Loucy (cell line): Measurements from ENCODE around the gene PLXNA2.

Source experiments
- H2AFZ ChIP-seq: fragments of 200-600 bp; sonication (generic); 2 replicates; pipeline ENCODE4 v1.6.0; 2016; ENCODE audit warnings: antibody characterized with exemption, mild to moderate bottlenecking, low read length, moderate library complexity
- H3F3A ChIP-seq: fragments of 200-600 bp; 2 replicates; pipeline ENCODE4 v1.6.0; 2016; ENCODE audit warnings: antibody characterized with exemption, low read depth, mild to moderate bottlenecking
- H3K27me3 ChIP-seq: fragments of 200-600 bp; sonication (generic); 2 replicates; pipeline ENCODE4 v1.6.1; 2014; ENCODE audit warnings: low read length, mild to moderate bottlenecking; ENCODE audit not compliant: insufficient read depth, poor library complexity, severe bottlenecking
- H3K36me3 ChIP-seq: fragments of 200-600 bp; sonication (generic); 2 replicates; pipeline ENCODE4 v1.6.1; 2016; ENCODE audit warnings: low read length; ENCODE audit not compliant: insufficient read depth
- H3K4me1 ChIP-seq: fragments of 200-600 bp; sonication (generic); 2 replicates; pipeline ENCODE4 v1.5.1; 2014; ENCODE audit warnings: low read length, mild to moderate bottlenecking; ENCODE audit not compliant: insufficient read depth, poor library complexity, severe bottlenecking
- H3K4me2 ChIP-seq: fragments of 200-600 bp; sonication (generic); 2 replicates; pipeline ENCODE4 v1.6.0; 2014; ENCODE audit warnings: antibody characterized with exemption, low read length, low read depth, mild to moderate bottlenecking; ENCODE audit not compliant: poor library complexity, severe bottlenecking
- H3K4me3 ChIP-seq: fragments of 200-600 bp; sonication (generic); 2 replicates; pipeline ENCODE4 v1.5.1; 2014; ENCODE audit warnings: low read length, mild to moderate bottlenecking, mixed read lengths; ENCODE audit not compliant: poor library complexity, severe bottlenecking
- H3K79me2 ChIP-seq: fragments of 200-600 bp; sonication (generic); 2 replicates; pipeline ENCODE4 v1.6.1; 2014; ENCODE audit warnings: low read length; ENCODE audit not compliant: insufficient read depth
- H3K9ac ChIP-seq: fragments of 200-600 bp; sonication (generic); 2 replicates; pipeline ENCODE4 v1.6.0; 2014; ENCODE audit warnings: mild to moderate bottlenecking, low read depth, low read length, moderate library complexity; ENCODE audit not compliant: poor library complexity, severe bottlenecking
- H3K9me2 ChIP-seq: fragments of 200-600 bp; sonication (generic); replicated peaks from 2 replicates; pipeline ENCODE4 v1.6.1; 2016; ENCODE audit warnings: low read depth, low read length, mixed read lengths
- H3K9me3 ChIP-seq: fragments of 200-600 bp; sonication (generic); 2 replicates; pipeline ENCODE4 v1.6.1; 2014; ENCODE audit warnings: mild to moderate bottlenecking, antibody characterized with exemption, low read length, low read depth; ENCODE audit not compliant: insufficient read depth
- H4K20me1 ChIP-seq: fragments of 200-600 bp; sonication (generic); 2 replicates; pipeline ENCODE4 v1.6.0; 2014; ENCODE audit warnings: antibody characterized with exemption, low read length, mild to moderate bottlenecking; ENCODE audit not compliant: insufficient read depth, poor library complexity, severe bottlenecking
- CTCF ChIP-seq: fragments of 200-600 bp; sonication (generic); conservative IDR thresholded peaks from 2 replicates; pipeline ENCODE4 v1.5.1; 2014; ENCODE audit warnings: mild to moderate bottlenecking, antibody characterized with exemption, low read length
- EZH2phosphoT487 ChIP-seq: fragments of 200-600 bp; IDR thresholded peaks from 2 replicates; pipeline ENCODE4 v1.6.1; 2018; ENCODE audit warnings: antibody characterized with exemption, mild to moderate bottlenecking, moderate library complexity, borderline replicate concordance

PLXNA2 gene

GRCh38 chr1:208030288-208031091 lies 213.7 kb downstream of the PLXNA2 start:
- Histone ChIP-seq H3K4me1 (no peaks in the 10 kb centered on the region), H4K20me1 (no peaks in the 10 kb centered on the region), H3K4me3 (no peak overlapping the region), H3K9me3 (no peaks in the 10 kb centered on the region), H2AFZ (no peak overlapping the region), H3K9me2 (no peaks in the 10 kb centered on the region), H3F3A (no peaks in the 10 kb centered on the region), H3K79me2 (no peaks in the 10 kb centered on the region), H3K27me3 (no peaks in the 10 kb centered on the region), H3K36me3 (no peaks in the 10 kb centered on the region), H3K9ac (no peak overlapping the region), H3K4me2 (no peak overlapping the region)
- TF ChIP-seq EZH2phosphoT487 (no peak), CTCF (no peak)

- no peaks in the 10 kb centered on the region for H3K79me2 ChIP-seq
- no peak overlapping the region for H2AFZ ChIP-seq
- no peaks in the 10 kb centered on the region for H3K9me2 ChIP-seq
- no peaks in the 10 kb centered on the region for H3K4me1 ChIP-seq
- H3K9me3 ChIP-seq, result no peaks in the 10 kb centered on the region
- no peaks in the 10 kb centered on the region for H3K36me3 ChIP-seq
- H4K20me1 ChIP-seq, result no peaks in the 10 kb centered on the region
- H3K4me2 ChIP-seq, result no peak overlapping the region
- H3F3A ChIP-seq, result no peaks in the 10 kb centered on the region
- TF ChIP-seq EZH2phosphoT487 (no peak), CTCF (no peak)
- no peak overlapping the region for H3K9ac ChIP-seq
- no peak overlapping the region for H3K4me3 ChIP-seq
- no peaks in the 10 kb centered on the region for H3K27me3 ChIP-seq
Measured at GRCh38 chr1:208029381-208030287, 214.6 kb downstream of the PLXNA2 start.

- no peak overlapping the region for H3K4me3 ChIP-seq
- H3K79me2 ChIP-seq, result no peaks in the 10 kb centered on the region
- no peaks in the 10 kb centered on the region for H3K9me3 ChIP-seq
- H3K36me3 ChIP-seq, result no peaks in the 10 kb centered on the region
- H3K9me2 ChIP-seq, result no peaks in the 10 kb centered on the region
- H3K27me3 ChIP-seq, result no peaks in the 10 kb centered on the region
- no peaks in the 10 kb centered on the region for H4K20me1 ChIP-seq
- no peak overlapping the region for H3K4me2 ChIP-seq
- TF ChIP-seq CTCF (no peak), EZH2phosphoT487 (no peak)
- no peaks in the 10 kb centered on the region for H3K4me1 ChIP-seq
- H3F3A ChIP-seq, result no peaks in the 10 kb centered on the region
- no peak overlapping the region for H2AFZ ChIP-seq
- no peak overlapping the region for H3K9ac ChIP-seq
Measured at GRCh38 chr1:208028526-208028925, 215.7 kb downstream of the PLXNA2 start.
